KMS-11 (cell line): ENCODE data around the gene FHOD3.

Experiments used
- H2AFZ ChIP-seq: fragments of 200-600 bp; sonication (generic); 2 replicates; pipeline ENCODE4 v1.6.1; 2016; ENCODE audit warnings: antibody characterized with exemption, mixed run types, low read depth
- H3K27ac ChIP-seq: fragments of 200-600 bp; sonication (generic); 2 replicates; pipeline ENCODE4 v1.6.1; 2016; ENCODE audit warnings: mild to moderate bottlenecking, mixed run types
- H3K27me3 ChIP-seq: fragments of 200-600 bp; sonication (generic); 2 replicates; pipeline ENCODE4 v1.6.1; 2017; ENCODE audit warnings: mild to moderate bottlenecking, low read depth, mixed run types, moderate library complexity; ENCODE audit not compliant: insufficient read depth
- H3K36me3 ChIP-seq: fragments of 200-600 bp; sonication (generic); 2 replicates; pipeline ENCODE4 v1.6.1; 2017; ENCODE audit warnings: mild to moderate bottlenecking, mixed run types; ENCODE audit not compliant: insufficient read depth
- H3K4me1 ChIP-seq: fragments of 200-600 bp; sonication (generic); 2 replicates; pipeline ENCODE4 v1.6.1; 2016; ENCODE audit warnings: mild to moderate bottlenecking, low read depth, mixed run types; ENCODE audit not compliant: poor library complexity, severe bottlenecking
- H3K4me2 ChIP-seq: fragments of 200-600 bp; sonication (generic); 2 replicates; pipeline ENCODE4 v1.7.0; 2016; ENCODE audit warnings: mild to moderate bottlenecking, mixed run types
- H3K4me3 ChIP-seq: fragments of 200-600 bp; sonication (generic); IDR thresholded peaks from 2 replicates; pipeline ENCODE4 v1.6.1; 2017; ENCODE audit warnings: low read depth, low read length, mixed read lengths; ENCODE audit not compliant: insufficient read depth
- H3K79me2 ChIP-seq: fragments of 200-600 bp; sonication (generic); 2 replicates; pipeline ENCODE4 v1.6.1; 2016; ENCODE audit warnings: low read depth, mixed run types; ENCODE audit not compliant: insufficient read depth
- H3K9ac ChIP-seq: fragments of 200-600 bp; sonication (generic); 2 replicates; pipeline ENCODE4 v1.6.1; 2016; ENCODE audit warnings: mild to moderate bottlenecking, mixed run types
- H4K20me1 ChIP-seq: fragments of 200-600 bp; sonication (generic); 2 replicates; pipeline ENCODE4 v1.6.1; 2016; ENCODE audit warnings: mild to moderate bottlenecking, mixed run types; ENCODE audit not compliant: insufficient read depth
- CTCF ChIP-seq: fragments of 200-600 bp; sonication (generic); conservative IDR thresholded peaks from 2 replicates; pipeline ENCODE4 v1.6.1; 2017; ENCODE audit warnings: low read depth, mild to moderate bottlenecking, antibody characterized with exemption, low read length, moderate library complexity, mixed read lengths

The FHOD3 gene

GRCh38 chr18:36436387-36436786 is 138.9 kb downstream of the FHOD3 start:
- no peaks in the 10 kb centered on the region for H4K20me1 ChIP-seq
- no peak for TF ChIP-seq CTCF
- no peak overlapping the region for H2AFZ ChIP-seq
- no peaks in the 10 kb centered on the region for H3K36me3 ChIP-seq
- no peak overlapping the region for H3K9ac ChIP-seq
- no peak overlapping the region for H3K27ac ChIP-seq
- H3K27me3 ChIP-seq = no peaks in the 10 kb centered on the region
- no peak overlapping the region for H3K4me2 ChIP-seq
- no peaks in the 10 kb centered on the region for H3K79me2 ChIP-seq
- H3K4me3 ChIP-seq = no peak overlapping the region
- H3K4me1 ChIP-seq = no peaks in the 10 kb centered on the region

- Histone ChIP-seq H3K27ac (no peak overlapping the region), H3K27me3 (no peaks in the 10 kb centered on the region), H3K4me2 (no peak overlapping the region)
Observed at GRCh38 chr18:36440614-36441013, 143.1 kb downstream of the FHOD3 start.

GRCh38 chr18:36441426-36442240 is 144.1 kb downstream of the FHOD3 start:
- no peaks in the 10 kb centered on the region for H3K27me3 ChIP-seq
- H3K4me2 ChIP-seq = no peak overlapping the region
- H3K79me2 ChIP-seq = no peaks in the 10 kb centered on the region
- no peak overlapping the region for H3K4me3 ChIP-seq
- H4K20me1 ChIP-seq = no peaks in the 10 kb centered on the region
- no peak overlapping the region for H3K9ac ChIP-seq
- TF ChIP-seq CTCF = no peak
- no peak overlapping the region for H2AFZ ChIP-seq
- no peaks in the 10 kb centered on the region for H3K4me1 ChIP-seq
- no peaks in the 10 kb centered on the region for H3K36me3 ChIP-seq
- no peak overlapping the region for H3K27ac ChIP-seq

More at GRCh38 chr18:36440614-36441013, 143.1 kb downstream of the FHOD3 start:
- no peaks in the 10 kb centered on the region for H4K20me1 ChIP-seq
- no peak overlapping the region for H3K4me3 ChIP-seq
- TF ChIP-seq CTCF = no peak
- H2AFZ ChIP-seq = no peak overlapping the region
- no peaks in the 10 kb centered on the region for H3K4me1 ChIP-seq
- H3K36me3 ChIP-seq = no peaks in the 10 kb centered on the region
- H3K9ac ChIP-seq = no peak overlapping the region
- no peaks in the 10 kb centered on the region for H3K79me2 ChIP-seq

- H3K9ac ChIP-seq = no peak overlapping the region
- H3K79me2 ChIP-seq = no peaks in the 10 kb centered on the region
- H4K20me1 ChIP-seq = no peaks in the 10 kb centered on the region
- H3K4me2 ChIP-seq = no peak overlapping the region
- no peaks in the 10 kb centered on the region for H3K36me3 ChIP-seq
- H3K4me3 ChIP-seq = no peak overlapping the region
- H3K27me3 ChIP-seq = no peaks in the 10 kb centered on the region
- no peak overlapping the region for H2AFZ ChIP-seq
- H3K27ac ChIP-seq = no peak overlapping the region
- no peaks in the 10 kb centered on the region for H3K4me1 ChIP-seq
- TF ChIP-seq CTCF = no peak
Observed at GRCh38 chr18:36442717-36443116, 145.2 kb downstream of the FHOD3 start.
